PC-3 (cell line): ENCODE results near the gene OR2C3. TPM values are rescaled to one million over a fixed set of nuclear protein-coding genes. Genes with fewer than 3 reads are reported as not detected.

Source experiments
- ATAC-seq: fragments of 200-7000 bp; cut with Tn5 transposase; 2 replicates; pipeline ENCODE4 v1.9.1; 2020; ENCODE audit warnings: mild to moderate bottlenecking, moderate library complexity
- BruUV-seq: library from RNA; stranded (reverse); fragments of 400-500 nt; replicated peaks from 2 replicates; lab custom pipeline; 2021; lab: Mats Ljungman, UMichigan
- CTCF ChIA-PET: fragments of 300-600 bp; sonication (Branson Sonifier 250); formaldehyde crosslinking; loops from one replicate; lab custom pipeline; 2022; ENCODE audit warnings: antibody characterized with exemption; lab: Charles Lee
- POLR2A ChIA-PET: fragments of 300-600 bp; sonication (Branson Sonifier 250); formaldehyde crosslinking; loops from one replicate; lab custom pipeline; 2022; ENCODE audit warnings: antibody characterized with exemption; ENCODE audit not compliant: unreplicated experiment; lab: Charles Lee
- DNase-seq: peaks from one replicate; pipeline ENCODE4 v3.0.0-alpha.2; 2015
- H2AFZ ChIP-seq: fragments of 300-600 bp; sonication (generic); 2 replicates; pipeline ENCODE4 v1.6.0; 2016; ENCODE audit warnings: antibody characterized with exemption, low read length
- H3F3A ChIP-seq: fragments of 300-600 bp; sonication (generic); one replicate; pipeline ENCODE4 v1.6.0; 2017; ENCODE audit warnings: antibody characterized with exemption, low read length, control low read depth, mild to moderate bottlenecking; ENCODE audit not compliant: unreplicated experiment
- H3K27ac ChIP-seq: fragments of 300-600 bp; sonication (generic); 2 replicates; pipeline ENCODE4 v1.5.1; 2016; ENCODE audit warnings: mild to moderate bottlenecking, low read length
- H3K27me3 ChIP-seq: fragments of 300-600 bp; sonication (generic); 2 replicates; pipeline ENCODE4 v1.6.1; 2016; ENCODE audit warnings: low read length, mixed read lengths
- H3K36me3 ChIP-seq: fragments of 300-600 bp; sonication (generic); 2 replicates; pipeline ENCODE4 v1.6.1; 2016; ENCODE audit warnings: low read depth, mixed run types, low read length, mixed read lengths
- H3K4me1 ChIP-seq: fragments of 300-600 bp; sonication (generic); 2 replicates; pipeline ENCODE4 v1.5.1; 2016; ENCODE audit warnings: low read length; ENCODE audit not compliant: insufficient read depth
- H3K4me2 ChIP-seq: fragments of 300-600 bp; sonication (generic); 2 replicates; pipeline ENCODE4 v1.6.0; 2016; ENCODE audit warnings: low read length
- H3K4me3 ChIP-seq: fragments of 300-600 bp; sonication (generic); 2 replicates; pipeline ENCODE4 v1.5.1; 2016; ENCODE audit warnings: mild to moderate bottlenecking, low read length, mixed read lengths
- H3K79me2 ChIP-seq: fragments of 300-600 bp; sonication (generic); 2 replicates; pipeline ENCODE4 v1.6.1; 2017; ENCODE audit warnings: low read length, mixed read lengths
- H3K9ac ChIP-seq: fragments of 300-600 bp; sonication (generic); 2 replicates; pipeline ENCODE4 v1.6.0; 2016; ENCODE audit warnings: mild to moderate bottlenecking, low read length
- H3K9me2 ChIP-seq: fragments of 300-600 bp; sonication (generic); replicated peaks from 2 replicates; pipeline ENCODE4 v1.6.1; 2016; ENCODE audit warnings: mixed run types, low read length, mixed read lengths
- H3K9me3 ChIP-seq: fragments of 300-600 bp; sonication (generic); 2 replicates; pipeline ENCODE4 v1.6.1; 2016; ENCODE audit warnings: low read length, mixed read lengths
- H4K20me1 ChIP-seq: fragments of 300-600 bp; sonication (generic); 2 replicates; pipeline ENCODE4 v1.6.1; 2016; ENCODE audit warnings: low read length, mixed read lengths
- EZH2 ChIP-seq: fragments of 300-600 bp; sonication (generic); IDR thresholded peaks from one replicate; pipeline ENCODE4 v1.6.1; 2017; ENCODE audit warnings: antibody characterized with exemption, mild to moderate bottlenecking, low read length; ENCODE audit not compliant: unreplicated experiment
- EZH2phosphoT487 ChIP-seq: fragments of 300-600 bp; sonication (generic); IDR thresholded peaks from 2 replicates; pipeline ENCODE4 v1.6.1; 2018; ENCODE audit warnings: mild to moderate bottlenecking, antibody characterized with exemption, low read length, borderline replicate concordance
- intact Hi-C: fragments of 100-400 bp; cut with micrococcal nuclease; formaldehyde crosslinking; loops from 2 replicates; pipeline ENCODE4 v1.9.0; 2023
- total RNA-seq: library from RNA; depleted of rRNA; stranded (reverse); fragments of >200 nt; gene quantifications from 2 replicates; pipeline ENCODE4 v1.2.3, GENCODE V29; 2014
- TF ChIP-seq, protein P1 (sequence below): fragments of 300-600 bp; sonication (generic); conservative IDR thresholded peaks from 2 replicates; pipeline ENCODE4 v1.5.1; 2017; ENCODE audit warnings: antibody characterized with exemption, low read depth, mild to moderate bottlenecking, low read length

The OR2C3 gene
- total RNA-seq, 1 experiment from 2014 or later: not detected

DNA sequence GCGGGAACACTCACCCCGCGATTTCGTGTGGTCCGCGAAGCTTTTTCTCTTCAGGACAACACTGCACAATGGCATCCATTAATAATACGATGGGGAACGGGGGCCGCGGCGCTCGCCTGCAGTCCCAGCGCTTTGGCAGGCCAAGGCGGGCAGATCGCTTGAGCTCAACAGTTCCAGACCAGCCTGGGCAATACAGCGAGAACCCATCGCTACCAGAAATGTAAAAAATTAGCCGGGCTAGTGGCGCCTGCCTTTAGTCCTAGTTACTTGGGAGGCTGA lies 17.7 kb downstream of the OR2C3 start:
- ATAC-seq (no peak), DNase-seq (no peak)
- no peak overlapping the region for H2AFZ ChIP-seq
- intact Hi-C loops: no loop called here
- no peak overlapping the region for H3K4me2 ChIP-seq
- H4K20me1 ChIP-seq: no peaks in the 10 kb centered on the region
- no peaks in the 10 kb centered on the region for H3K9me2 ChIP-seq
- H3K27me3 ChIP-seq: peaks cover 2% of the 10 kb centered on the region; the same call in 1 of the 2 replicates
- H3K79me2 ChIP-seq: no peaks in the 10 kb centered on the region
- H3K9me3 ChIP-seq: no peaks in the 10 kb centered on the region
- no peaks in the 10 kb centered on the region for H3K36me3 ChIP-seq
- POLR2A ChIA-PET: no interaction called here
- no peaks in the 10 kb centered on the region for H3F3A ChIP-seq
- no peaks in the 10 kb centered on the region for H3K4me1 ChIP-seq
- CTCF ChIA-PET: no interaction called here
- no peak overlapping the region for H3K9ac ChIP-seq
- H3K27ac ChIP-seq: no peak overlapping the region
- TF ChIP-seq EZH2phosphoT487: no peak
- TF ChIP-seq, protein P1, sequence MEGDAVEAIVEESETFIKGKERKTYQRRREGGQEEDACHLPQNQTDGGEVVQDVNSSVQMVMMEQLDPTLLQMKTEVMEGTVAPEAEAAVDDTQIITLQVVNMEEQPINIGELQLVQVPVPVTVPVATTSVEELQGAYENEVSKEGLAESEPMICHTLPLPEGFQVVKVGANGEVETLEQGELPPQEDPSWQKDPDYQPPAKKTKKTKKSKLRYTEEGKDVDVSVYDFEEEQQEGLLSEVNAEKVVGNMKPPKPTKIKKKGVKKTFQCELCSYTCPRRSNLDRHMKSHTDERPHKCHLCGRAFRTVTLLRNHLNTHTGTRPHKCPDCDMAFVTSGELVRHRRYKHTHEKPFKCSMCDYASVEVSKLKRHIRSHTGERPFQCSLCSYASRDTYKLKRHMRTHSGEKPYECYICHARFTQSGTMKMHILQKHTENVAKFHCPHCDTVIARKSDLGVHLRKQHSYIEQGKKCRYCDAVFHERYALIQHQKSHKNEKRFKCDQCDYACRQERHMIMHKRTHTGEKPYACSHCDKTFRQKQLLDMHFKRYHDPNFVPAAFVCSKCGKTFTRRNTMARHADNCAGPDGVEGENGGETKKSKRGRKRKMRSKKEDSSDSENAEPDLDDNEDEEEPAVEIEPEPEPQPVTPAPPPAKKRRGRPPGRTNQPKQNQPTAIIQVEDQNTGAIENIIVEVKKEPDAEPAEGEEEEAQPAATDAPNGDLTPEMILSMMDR: no peak
- no peak for TF ChIP-seq EZH2
- H3K4me3 ChIP-seq: no peak overlapping the region
- BruUV-seq: no TSS peak

DNA sequence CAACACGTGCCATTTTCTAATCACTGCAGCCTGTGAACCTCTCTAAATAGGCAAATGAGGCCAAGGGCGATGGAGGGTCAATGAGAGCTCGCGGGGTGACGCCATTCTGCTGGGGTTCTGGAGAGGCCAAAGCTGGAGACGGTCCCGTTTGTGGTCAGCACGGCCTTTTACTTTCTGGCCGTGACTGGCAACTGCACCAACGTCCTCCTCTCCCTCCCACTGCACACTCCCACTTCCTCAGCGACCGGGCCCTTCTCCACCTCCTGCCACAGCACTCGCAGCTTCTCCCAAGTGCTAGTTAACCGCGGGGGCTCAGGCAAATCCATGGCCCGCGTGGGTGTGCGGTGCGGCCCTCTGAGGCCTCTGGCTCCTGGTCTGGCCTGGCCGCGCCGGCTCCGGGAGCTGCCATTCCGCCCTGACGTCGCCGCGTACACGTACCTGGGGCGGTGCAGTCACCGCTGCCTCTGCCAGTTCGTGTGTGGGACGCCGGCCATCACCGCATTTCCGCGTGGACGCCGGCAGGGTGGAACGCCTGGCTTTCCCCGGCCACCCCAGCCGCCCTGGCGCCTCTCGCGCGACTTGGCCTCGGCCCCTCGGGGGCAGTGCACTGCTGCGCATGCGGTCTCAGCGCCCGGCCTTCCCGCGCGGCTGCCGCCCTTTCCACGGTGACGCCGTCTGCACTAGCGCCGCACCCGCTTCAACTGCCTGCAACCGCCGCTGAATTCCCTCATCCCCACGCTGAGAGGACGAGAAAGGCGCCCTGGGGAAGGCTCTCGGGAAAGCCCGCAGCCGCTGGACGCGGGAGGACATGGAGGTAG lies 18.2 kb downstream of the OR2C3 start:
- peaks cover 7% of the 10 kb centered on the region; the same call in 1 of the 2 replicates for H3K27me3 ChIP-seq
- intact Hi-C loops: no loop called here
- no peak overlapping the region for H2AFZ ChIP-seq
- H3K4me2 ChIP-seq: no peak overlapping the region
- H3K4me1 ChIP-seq: no peaks in the 10 kb centered on the region
- no peak for DNase-seq
- BruUV-seq: no TSS peak
- H4K20me1 ChIP-seq: no peaks in the 10 kb centered on the region
- no peak for TF ChIP-seq EZH2
- TF ChIP-seq, protein P1: no peak
- no peak for TF ChIP-seq EZH2phosphoT487
- no peak overlapping the region for H3K27ac ChIP-seq
- ATAC-seq: no peak
- no peaks in the 10 kb centered on the region for H3K9me3 ChIP-seq
- ChIA-PET POLR2A (no interaction called here), CTCF (no interaction called here)
- H3K36me3 ChIP-seq: no peaks in the 10 kb centered on the region
- H3K79me2 ChIP-seq: no peaks in the 10 kb centered on the region
- H3K9me2 ChIP-seq: no peaks in the 10 kb centered on the region
- H3F3A ChIP-seq: no peaks in the 10 kb centered on the region
- H3K4me3 ChIP-seq: no peak overlapping the region
- H3K9ac ChIP-seq: no peak overlapping the region

DNA sequence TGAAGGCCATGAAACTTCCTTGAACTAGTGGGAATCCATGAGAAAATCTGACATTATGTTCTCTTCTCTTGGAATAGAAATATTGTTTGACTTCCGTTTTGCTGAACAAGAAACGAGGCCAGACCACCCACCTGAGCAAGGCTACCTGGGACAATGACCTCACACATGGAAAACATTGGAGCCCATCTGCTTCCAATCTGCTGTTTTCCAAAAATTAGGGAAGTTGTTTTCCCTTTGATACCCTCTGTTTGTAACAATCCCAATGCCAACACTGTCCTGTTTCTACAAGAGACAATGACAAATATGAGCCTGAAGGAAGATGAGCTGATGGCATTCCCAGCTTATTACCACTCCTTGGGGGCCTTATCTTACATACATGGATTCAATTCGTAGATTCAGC lies 29.4 kb downstream of the OR2C3 start:
- H3K27me3 ChIP-seq: 0 out of 2 replicates have a peak, but pooled peaks cover 15% of the 10 kb centered on the region
- no peak overlapping the region for H3K4me3 ChIP-seq
- no peaks in the 10 kb centered on the region for H3K4me1 ChIP-seq
- no peak for DNase-seq
- no peak for ATAC-seq
- H4K20me1 ChIP-seq: no peaks in the 10 kb centered on the region
- intact Hi-C loops: no loop called here
- TF ChIP-seq EZH2phosphoT487: no peak
- TF ChIP-seq, protein P1: no peak
- no peak for TF ChIP-seq EZH2
- no peak overlapping the region for H3K4me2 ChIP-seq
- no peaks in the 10 kb centered on the region for H3K9me3 ChIP-seq
- H3F3A ChIP-seq: no peaks in the 10 kb centered on the region
- no peak overlapping the region for H3K9ac ChIP-seq
- H2AFZ ChIP-seq: no peak overlapping the region
- ChIA-PET POLR2A (no interaction called here), CTCF (no interaction called here)
- H3K79me2 ChIP-seq: no peaks in the 10 kb centered on the region
- H3K36me3 ChIP-seq: no peaks in the 10 kb centered on the region
- H3K9me2 ChIP-seq: no peaks in the 10 kb centered on the region
- no peak overlapping the region for H3K27ac ChIP-seq
- no TSS peak for BruUV-seq
